H1 (cell line): ENCODE results near the gene HPX. TPM values are rescaled to one million over a fixed set of nuclear protein-coding genes. Genes with fewer than 3 reads are reported as not detected.

Source experiments
- CREB1 ChIP-seq: IDR thresholded peaks from 2 replicates; pipeline ENCODE4 v1.6.1; 2012; ENCODE audit warnings: inconsistent platforms
- KDM1A ChIP-seq: fragments of 200-600, 300-600 bp; sonication (generic); IDR thresholded peaks from 2 replicates; pipeline ENCODE4 v1.7.1; 2016; ENCODE audit warnings: mild to moderate bottlenecking, low read length, borderline replicate concordance
- RXRA ChIP-seq: IDR thresholded peaks from 2 replicates; pipeline ENCODE4 v1.6.1; 2011; ENCODE audit warnings: low read depth, mild to moderate bottlenecking, low read length, moderate library complexity; ENCODE audit not compliant: insufficient read depth
- SIN3A ChIP-seq, 2 experiments: IDR thresholded peaks in 1 of 2; conservative IDR thresholded peaks in 1 of 2; 2 replicates each; pipeline ENCODE4 v1.6.1; 2011 to 2012; ENCODE audit warnings: low read length in 2 of 2, improper control_type of control experiment in 1 of 2, low read depth in 1 of 2, mild to moderate bottlenecking in 1 of 2
- TAF7 ChIP-seq: optimal IDR thresholded peaks from 2 replicates; pipeline ENCODE3; 2011; ENCODE audit warnings: low read depth, mild to moderate bottlenecking, inconsistent platforms, low read length, moderate library complexity, borderline replicate concordance
- polyA plus RNA-seq, 7 experiments: library from polyadenylated mRNA; depleted of rRNA in 3 of 7; stranded (reverse) in 5 of 7; unstranded in 2 of 7; fragments of >200 nt in 5 of 7; fragments of 200-250 nt in 2 of 7; gene quantifications; 1 replicate in 5 of 7; 2 replicates in 1 of 7; 4 replicates in 1 of 7; pipeline versions ENCODE4 v1.2.1 to v1.2.3, GENCODE V29; 2011 to 2013; ENCODE audit warnings: missing spikeins in 2 of 7, mixed read lengths in 2 of 7
- total RNA-seq: library from RNA; stranded (reverse); fragmentation: NEBNext Ultra II Directional; extraction: Animal tissue kit (Norgen Biotek cat#: 25700); gene quantifications from 2 replicates; pipeline ENCODE4 v1.2.1, GENCODE V29; 2021

HPX gene
- total and polyA plus RNA-seq, 2 of the 8 experiments (the other 6 are each of a cell fraction or from before 2014, with no cell fraction given) = 0.80 to 0.97 TPM

DNA sequence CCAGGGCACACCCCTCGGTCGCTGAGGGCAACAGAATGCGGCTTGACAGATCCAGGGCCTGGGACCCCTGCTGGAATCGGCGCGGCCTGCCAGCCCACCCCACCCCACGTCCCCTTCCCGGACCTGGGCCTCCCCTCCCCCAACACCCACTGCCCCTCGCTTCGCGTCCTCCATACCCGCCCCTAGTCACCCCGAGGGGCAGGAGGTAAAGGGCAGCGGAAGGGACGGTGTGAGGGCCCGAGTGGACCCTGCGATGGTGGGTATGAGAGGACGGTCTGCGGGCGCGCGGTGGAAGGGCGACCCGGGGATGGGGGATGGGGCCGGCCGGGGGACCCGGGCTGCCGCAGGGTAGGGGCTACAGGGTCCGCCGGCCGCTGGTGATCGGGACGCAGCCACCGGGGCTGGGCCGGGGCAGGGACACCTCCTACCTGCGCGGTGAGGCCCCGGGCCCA lies 22.2 kb downstream of the HPX start (continued):
- TF ChIP-seq RXRA (no peak), TAF7 (no peak), SIN3A (conservative IDR thresholded peaks at IDR 0.05 in 1 of 2, IDR thresholded peaks at IDR 0.05 in 1 of 2; ENCODE audit: low read depth in 1 of 2, low read length in 2 of 2) (peak; percentile 48 to 62; a peak in 1 of 4 replicates), KDM1A (0 out of 2 replicates have a peak, but pooled peaks have one; percentile 1), CREB1 (no peak)
